Stomach (tissue), 4 donors: ENCODE data around the gene NCKAP5.

ENCODE experiments used
- EP300 ChIP-seq: sonication (generic); formaldehyde crosslinking; IDR thresholded peaks from one replicate; pipeline ENCODE4 v1.6.1; 2017; ENCODE audit warnings: antibody characterized with exemption
- TF ChIP-seq, protein P1 (sequence below), 7 experiments: fragments of 450-650 bp in 4 of 7; fragments of 200-600 bp in 3 of 7; sonication (generic) in 3 of 7; IDR thresholded peaks; one replicate each; pipeline ENCODE4 v1.5.1; 2016 to 2019; ENCODE audit warnings: antibody characterized with exemption in 7 of 7, control low read depth in 2 of 7, mild to moderate bottlenecking in 1 of 7

DNA sequence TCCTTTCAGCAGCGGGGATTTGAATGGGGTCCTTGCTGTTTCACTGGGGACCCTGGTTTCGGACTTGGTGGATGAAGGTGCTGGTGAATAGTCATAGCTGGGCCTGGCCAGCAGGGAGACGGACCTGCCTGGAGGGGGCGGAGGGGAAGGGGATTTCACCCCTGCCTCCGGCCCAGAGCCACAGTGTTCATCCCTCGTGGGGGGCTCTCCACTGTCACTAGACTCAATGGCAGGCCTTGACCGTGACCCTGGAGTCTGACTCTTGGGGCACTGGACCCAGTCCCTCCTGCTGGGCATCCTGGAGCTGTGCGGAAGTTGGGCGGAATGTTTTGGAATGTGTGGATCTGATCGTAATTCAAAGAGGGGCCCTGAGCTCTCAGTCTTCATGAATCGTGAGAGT, 784.4 kb downstream of the NCKAP5 start:
- TF ChIP-seq EP300, result no peak
- TF ChIP-seq, protein P1, sequence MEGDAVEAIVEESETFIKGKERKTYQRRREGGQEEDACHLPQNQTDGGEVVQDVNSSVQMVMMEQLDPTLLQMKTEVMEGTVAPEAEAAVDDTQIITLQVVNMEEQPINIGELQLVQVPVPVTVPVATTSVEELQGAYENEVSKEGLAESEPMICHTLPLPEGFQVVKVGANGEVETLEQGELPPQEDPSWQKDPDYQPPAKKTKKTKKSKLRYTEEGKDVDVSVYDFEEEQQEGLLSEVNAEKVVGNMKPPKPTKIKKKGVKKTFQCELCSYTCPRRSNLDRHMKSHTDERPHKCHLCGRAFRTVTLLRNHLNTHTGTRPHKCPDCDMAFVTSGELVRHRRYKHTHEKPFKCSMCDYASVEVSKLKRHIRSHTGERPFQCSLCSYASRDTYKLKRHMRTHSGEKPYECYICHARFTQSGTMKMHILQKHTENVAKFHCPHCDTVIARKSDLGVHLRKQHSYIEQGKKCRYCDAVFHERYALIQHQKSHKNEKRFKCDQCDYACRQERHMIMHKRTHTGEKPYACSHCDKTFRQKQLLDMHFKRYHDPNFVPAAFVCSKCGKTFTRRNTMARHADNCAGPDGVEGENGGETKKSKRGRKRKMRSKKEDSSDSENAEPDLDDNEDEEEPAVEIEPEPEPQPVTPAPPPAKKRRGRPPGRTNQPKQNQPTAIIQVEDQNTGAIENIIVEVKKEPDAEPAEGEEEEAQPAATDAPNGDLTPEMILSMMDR (IDR thresholded peaks at IDR 0.05), result no peak
